Activated B cell treated with CpG ODN at 0.5 μM for 24 hours (primary cell): Measurements from ENCODE around the gene ITGA2B. TPM values are rescaled to one million over a fixed set of nuclear protein-coding genes. Genes with fewer than 3 reads are reported as not detected.
"Not testable (repeated sequence)": the region's sequence is repeated elsewhere in the genome, so short reads cannot be mapped to it uniquely, and the experiment has no call there.

Experiments
- ATAC-seq: fragments of 200-7000 bp; cut with Tn5 transposase; one replicate; pipeline ENCODE4 v1.10.0; 2021; ENCODE audit warnings: low read depth, mild to moderate bottlenecking, moderate library complexity
- CTCF ChIA-PET: fragments of 350-600 bp; sonication (Branson Sonifier 250); formaldehyde crosslinking; loops from one replicate; lab custom pipeline; 2021; ENCODE audit warnings: antibody characterized with exemption; lab: Charles Lee
- POLR2A ChIA-PET: fragments of 350-600 bp; sonication (Branson Sonifier 250); formaldehyde crosslinking; loops from one replicate; lab custom pipeline; 2021; ENCODE audit warnings: antibody characterized with exemption; lab: Charles Lee
- DNase-seq: peaks from one replicate; pipeline ENCODE4 v3.0.0; 2022
- H3K27ac Mint-ChIP-seq: one replicate; pipeline ENCODE4 v1.8.0; 2020; ENCODE audit warnings: mixed read lengths
- H3K27me3 Mint-ChIP-seq: one replicate; pipeline ENCODE4 v1.8.0; 2021; ENCODE audit warnings: mixed read lengths
- H3K36me3 Mint-ChIP-seq: one replicate; pipeline ENCODE4 v1.8.0; 2021; ENCODE audit warnings: low read depth, mixed read lengths
- H3K4me1 Mint-ChIP-seq: one replicate; pipeline ENCODE4 v1.8.0; 2021; ENCODE audit warnings: mixed read lengths
- H3K4me3 Mint-ChIP-seq: one replicate; pipeline ENCODE4 v1.8.0; 2020; ENCODE audit warnings: mild to moderate bottlenecking, mixed read lengths
- H3K9me3 Mint-ChIP-seq: one replicate; pipeline ENCODE4 v1.8.0; 2020; ENCODE audit warnings: mixed read lengths
- intact Hi-C: fragments of 100-400 bp; cut with micrococcal nuclease; formaldehyde crosslinking; loops from one replicate; pipeline ENCODE4 v1.15.1; 2024
- total RNA-seq: library from RNA; stranded (reverse); gene quantifications from 2 replicates; pipeline ENCODE4 v1.2.3, GENCODE V29; 2022
- TF ChIP-seq, protein P1 (sequence below): fragments of 200-600 bp; IDR thresholded peaks from one replicate; pipeline ENCODE4 v1.8.0; 2022; ENCODE audit warnings: antibody characterized with exemption, mild to moderate bottlenecking

Gene ITGA2B
- total RNA-seq, 1 donor from 2014 or later, result not detected

DNA sequence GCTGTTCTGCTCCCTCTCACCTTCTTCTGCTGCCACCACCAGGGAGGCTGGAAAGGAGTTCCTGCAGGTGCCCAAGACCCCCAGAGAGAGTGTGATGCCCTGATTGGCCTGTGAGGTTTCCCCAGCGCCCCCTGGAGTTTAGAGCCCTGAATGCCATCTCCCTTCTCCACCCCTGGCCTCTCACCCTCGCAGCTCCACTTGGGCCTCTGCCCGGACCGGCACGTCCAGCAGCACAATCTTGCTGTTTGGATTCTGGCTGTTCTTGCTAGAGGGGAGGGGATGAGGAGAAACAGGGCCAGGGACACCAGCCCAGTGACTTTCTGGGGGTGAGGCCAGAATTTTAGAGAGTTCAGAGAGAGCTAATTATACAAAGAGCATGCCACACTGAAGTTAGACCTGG is 13.3 kb downstream of the ITGA2B start:
- no peaks in the 10 kb centered on the region for H3K36me3 Mint-ChIP-seq
- no peaks in the 10 kb centered on the region for H3K4me1 Mint-ChIP-seq
- H3K27ac Mint-ChIP-seq, result no peak overlapping the region
- ATAC-seq (no peak), DNase-seq (no peak)
- CTCF ChIA-PET, result interaction anchor here (1.1 kb wide), 1 partner anchor 15 kb away, joined by 3 read pairs; no protein-coding TSS in a partner anchor
- POLR2A ChIA-PET, result no interaction called here
- peaks cover 30% of the 10 kb centered on the region for H3K27me3 Mint-ChIP-seq
- TF ChIP-seq, protein P1, sequence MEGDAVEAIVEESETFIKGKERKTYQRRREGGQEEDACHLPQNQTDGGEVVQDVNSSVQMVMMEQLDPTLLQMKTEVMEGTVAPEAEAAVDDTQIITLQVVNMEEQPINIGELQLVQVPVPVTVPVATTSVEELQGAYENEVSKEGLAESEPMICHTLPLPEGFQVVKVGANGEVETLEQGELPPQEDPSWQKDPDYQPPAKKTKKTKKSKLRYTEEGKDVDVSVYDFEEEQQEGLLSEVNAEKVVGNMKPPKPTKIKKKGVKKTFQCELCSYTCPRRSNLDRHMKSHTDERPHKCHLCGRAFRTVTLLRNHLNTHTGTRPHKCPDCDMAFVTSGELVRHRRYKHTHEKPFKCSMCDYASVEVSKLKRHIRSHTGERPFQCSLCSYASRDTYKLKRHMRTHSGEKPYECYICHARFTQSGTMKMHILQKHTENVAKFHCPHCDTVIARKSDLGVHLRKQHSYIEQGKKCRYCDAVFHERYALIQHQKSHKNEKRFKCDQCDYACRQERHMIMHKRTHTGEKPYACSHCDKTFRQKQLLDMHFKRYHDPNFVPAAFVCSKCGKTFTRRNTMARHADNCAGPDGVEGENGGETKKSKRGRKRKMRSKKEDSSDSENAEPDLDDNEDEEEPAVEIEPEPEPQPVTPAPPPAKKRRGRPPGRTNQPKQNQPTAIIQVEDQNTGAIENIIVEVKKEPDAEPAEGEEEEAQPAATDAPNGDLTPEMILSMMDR, result no peak
- no peaks in the 10 kb centered on the region for H3K9me3 Mint-ChIP-seq
- intact Hi-C loops, result no loop called here
- H3K4me3 Mint-ChIP-seq, result no peak overlapping the region

DNA sequence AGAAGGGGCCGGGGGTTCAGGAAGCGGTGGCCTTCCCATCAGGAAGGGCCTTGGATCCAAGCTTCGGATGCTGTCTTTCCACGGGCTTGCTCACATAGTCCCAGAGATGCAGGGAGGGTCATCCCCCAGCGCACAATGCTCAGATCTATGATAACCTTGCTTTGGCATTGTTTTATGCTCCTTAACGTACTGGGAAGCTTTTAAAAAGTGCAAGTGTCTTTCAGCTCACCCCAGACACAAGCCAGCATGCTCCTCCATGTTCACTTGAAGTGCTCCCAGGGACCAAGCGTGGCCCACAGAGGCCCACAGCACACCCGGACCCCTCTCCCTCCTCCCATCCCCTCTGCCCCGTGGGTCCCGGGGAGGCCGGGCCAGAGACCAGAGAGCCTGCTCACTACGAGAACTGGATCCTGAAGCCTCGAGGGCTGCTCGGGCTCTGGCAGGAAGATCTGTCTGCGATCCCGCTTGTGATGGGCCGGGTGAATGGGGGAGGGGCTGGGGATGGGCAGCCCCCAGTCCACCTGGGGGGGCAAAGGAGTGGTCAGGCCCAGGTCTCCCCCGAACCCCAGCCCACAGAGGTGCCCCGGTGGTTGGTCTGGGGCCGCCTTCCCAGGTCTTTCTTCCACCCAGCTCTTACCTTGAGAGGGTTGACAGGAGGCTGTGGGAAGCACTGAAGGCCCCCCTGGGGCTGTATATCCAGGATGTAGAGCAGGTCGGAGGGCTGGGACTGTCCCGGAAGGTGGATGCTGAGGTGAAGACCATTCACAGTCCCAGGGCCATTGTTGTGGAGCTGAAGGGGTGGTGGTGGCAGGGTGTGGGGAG is 14.0 kb downstream of the ITGA2B start:
- ChIA-PET CTCF (interaction anchor here (0.8 to 1.1 kb wide), 2 partner anchors 10 to 15 kb away, joined by 3 read pairs; no protein-coding TSS in a partner anchor), POLR2A (no interaction called here)
- TF ChIP-seq, protein P1, result no peak
- Mint-ChIP-seq H3K9me3 (no peaks in the 10 kb centered on the region), H3K27ac (no peak overlapping the region), H3K27me3 (peaks cover 27% of the 10 kb centered on the region), H3K36me3 (no peaks in the 10 kb centered on the region), H3K4me1 (no peaks in the 10 kb centered on the region), H3K4me3 (no peak overlapping the region)
- no peak for ATAC-seq
- DNase-seq, result no peak
- intact Hi-C loops, result no loop called here

DNA sequence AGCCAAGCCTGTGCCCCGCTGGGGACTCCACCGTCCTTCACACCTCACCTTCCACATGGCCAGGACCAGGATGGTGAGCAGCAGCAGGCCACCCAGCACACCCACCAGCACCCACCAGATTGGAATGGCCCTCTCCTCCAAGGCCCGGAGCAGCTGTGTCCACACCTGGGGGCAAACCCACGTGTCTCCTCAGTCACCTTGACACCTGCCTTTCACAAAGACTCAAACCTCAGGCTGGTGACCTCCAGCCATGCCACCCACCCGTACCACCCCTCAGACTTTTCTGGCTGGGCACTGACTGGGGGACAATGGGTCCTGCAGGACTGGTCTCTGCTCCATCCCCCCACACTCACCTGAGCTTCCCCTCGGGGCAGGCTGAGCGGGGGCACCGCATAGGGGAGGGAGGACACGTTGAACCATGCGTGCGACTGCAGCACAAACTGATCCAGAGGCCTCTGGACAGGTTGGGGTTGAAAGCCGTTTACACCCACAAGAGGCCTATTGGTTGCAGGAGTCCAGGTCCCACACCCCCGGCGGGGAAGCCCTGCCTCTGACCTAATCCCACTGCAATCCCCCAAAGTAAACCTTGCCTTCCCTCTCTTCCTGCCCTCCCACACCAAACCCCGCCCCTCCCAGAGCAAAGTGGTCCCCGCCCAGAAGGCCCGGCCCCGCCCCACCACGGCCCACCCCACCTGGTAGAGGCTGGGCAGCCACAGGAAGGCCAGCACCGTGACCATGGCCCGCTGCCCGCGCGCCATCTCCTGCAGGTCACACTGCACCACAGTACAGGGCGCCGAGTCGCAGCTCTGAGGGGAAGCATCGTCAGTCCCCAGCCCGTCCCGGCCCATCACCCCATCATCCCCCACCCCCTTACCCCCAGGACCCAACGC is 14.9 kb downstream of the ITGA2B start:
- peaks cover 3% of the 10 kb centered on the region for H3K4me1 Mint-ChIP-seq
- no peaks in the 10 kb centered on the region for H3K36me3 Mint-ChIP-seq
- no peaks in the 10 kb centered on the region for H3K9me3 Mint-ChIP-seq
- peaks cover 29% of the 10 kb centered on the region for H3K27me3 Mint-ChIP-seq
- CTCF ChIA-PET, result no interaction called here
- no peak for ATAC-seq
- H3K27ac Mint-ChIP-seq, result no peak overlapping the region
- TF ChIP-seq, protein P1, result no peak
- no peak overlapping the region for H3K4me3 Mint-ChIP-seq
- POLR2A ChIA-PET, result interaction anchor here (0.6 kb wide), 1 partner anchor 156 kb away, joined by 3 read pairs; no protein-coding TSS in a partner anchor
- intact Hi-C loops, result no loop called here
- no peak for DNase-seq

DNA sequence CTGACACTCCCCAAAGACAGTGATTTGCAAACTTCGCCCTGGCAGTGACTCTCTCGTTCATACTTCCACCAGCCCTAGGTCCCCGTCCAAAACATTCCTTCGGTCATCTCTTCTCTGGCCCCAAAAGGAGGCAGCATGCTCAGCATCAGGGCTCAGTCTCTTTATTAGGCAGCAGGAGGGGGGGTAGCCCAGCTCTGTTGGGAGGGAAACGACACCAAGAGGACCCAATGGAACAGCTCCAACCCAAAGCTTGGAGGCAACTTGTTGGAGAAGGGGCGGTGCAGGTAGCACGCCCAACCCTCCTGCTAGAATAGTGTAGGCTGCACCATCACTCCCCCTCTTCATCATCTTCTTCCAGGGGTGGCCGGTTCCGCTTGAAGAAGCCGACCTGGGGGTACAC is 17.4 kb downstream of the ITGA2B start:
- H3K4me3 Mint-ChIP-seq, result no peak overlapping the region
- peaks cover 3% of the 10 kb centered on the region for H3K4me1 Mint-ChIP-seq
- H3K27me3 Mint-ChIP-seq, result peaks cover 40% of the 10 kb centered on the region
- H3K27ac Mint-ChIP-seq, result no peak overlapping the region
- TF ChIP-seq, protein P1, result no peak
- intact Hi-C loops, result no loop called here
- H3K9me3 Mint-ChIP-seq, result no peaks in the 10 kb centered on the region
- ATAC-seq, result no peak
- ChIA-PET CTCF (no interaction called here), POLR2A (no interaction called here)
- DNase-seq, result no peak
- H3K36me3 Mint-ChIP-seq, result no peaks in the 10 kb centered on the region

DNA sequence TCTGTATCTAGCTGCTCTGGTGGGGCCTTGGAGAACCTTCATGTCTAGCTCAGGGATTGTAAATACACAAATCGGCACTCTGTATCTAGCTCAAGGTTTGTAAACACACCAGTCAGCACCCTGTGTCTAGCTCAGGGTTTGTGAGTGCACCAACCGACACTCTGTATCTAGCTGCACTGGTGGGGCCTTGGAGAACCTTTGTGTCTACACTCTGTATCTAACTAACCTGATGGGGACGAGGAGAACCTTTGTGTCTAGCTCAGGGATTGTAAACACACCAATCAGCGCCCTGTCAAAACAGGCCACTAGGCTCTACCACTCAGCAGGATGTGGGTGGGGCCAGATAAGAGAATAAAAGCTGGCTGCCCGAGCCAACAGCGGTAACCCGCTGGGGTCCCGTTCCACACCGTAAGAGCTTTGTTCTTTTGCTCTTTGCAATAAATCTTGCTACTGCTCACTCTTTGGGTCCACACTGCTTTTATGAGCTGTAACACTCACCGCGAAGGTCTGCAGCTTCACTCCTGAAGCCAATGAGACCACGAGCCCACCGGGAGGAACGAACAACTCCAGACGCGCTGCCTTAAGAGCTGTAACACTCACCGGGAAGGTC is 19.9 kb downstream of the ITGA2B start:
- not testable (repeated sequence) for H3K4me1 Mint-ChIP-seq

DNA sequence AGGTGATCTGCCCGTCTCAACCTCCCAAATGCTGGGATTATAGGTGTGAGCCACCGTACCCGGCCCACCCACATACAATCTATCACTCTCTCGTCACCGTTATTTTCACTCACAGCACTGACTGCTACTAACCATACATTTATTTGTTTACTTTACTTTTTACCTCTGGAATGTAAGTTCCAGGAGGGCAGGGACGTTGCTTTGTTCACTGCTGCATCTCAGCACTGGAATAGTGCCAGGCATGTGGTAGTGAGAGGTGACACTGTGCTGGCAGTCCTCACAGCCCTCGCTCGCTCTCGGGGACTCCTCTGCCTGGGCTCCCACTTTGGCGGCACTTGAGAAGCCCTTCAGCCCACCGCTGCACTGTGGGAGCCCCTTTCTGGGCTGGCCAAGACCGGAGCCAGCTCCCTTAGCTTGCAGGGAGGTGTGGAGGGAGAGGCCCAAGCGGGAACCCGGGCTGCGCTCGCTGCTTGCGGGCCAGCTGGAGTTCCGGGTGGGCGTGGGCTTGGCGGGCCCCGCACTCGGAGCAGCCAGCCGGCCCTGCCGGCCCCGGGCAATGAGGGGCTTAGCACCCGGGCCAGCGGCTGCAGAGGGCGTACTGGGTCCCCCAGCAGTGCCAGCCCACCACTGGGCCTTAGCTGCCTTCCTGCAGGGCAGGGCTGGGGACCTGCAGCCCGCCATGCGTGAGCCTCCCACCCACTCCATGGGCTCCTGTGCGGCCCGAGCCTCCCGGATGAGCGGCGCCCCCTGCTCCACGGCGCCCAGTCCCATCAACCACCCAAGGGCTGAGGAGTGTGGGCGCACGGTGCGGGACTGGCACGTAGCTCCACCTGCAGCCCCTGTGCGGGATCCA is 20.8 kb downstream of the ITGA2B start:
- intact Hi-C loops, H3K36me3 Mint-ChIP-seq, ATAC-seq, H3K4me3 Mint-ChIP-seq, H3K4me1 Mint-ChIP-seq, H3K27ac Mint-ChIP-seq, DNase-seq, POLR2A ChIA-PET, H3K9me3 Mint-ChIP-seq: not testable (repeated sequence)
- CTCF ChIA-PET, result interaction anchor here (1.0 kb wide), 1 partner anchor 14 kb away, joined by 3 read pairs; no protein-coding TSS in a partner anchor
- H3K27me3 Mint-ChIP-seq, result peaks cover 34% of the 10 kb centered on the region

More for the DNA sequence above, 19.9 kb downstream of the ITGA2B start:
- ATAC-seq, H3K9me3 Mint-ChIP-seq, DNase-seq, intact Hi-C loops, H3K36me3 Mint-ChIP-seq, H3K27ac Mint-ChIP-seq, CTCF ChIA-PET: not testable (repeated sequence)
- peak overlapping the region; percentile 66 for H3K4me3 Mint-ChIP-seq
- peaks cover 39% of the 10 kb centered on the region for H3K27me3 Mint-ChIP-seq
- POLR2A ChIA-PET, result interaction anchor here (1.1 kb wide), 1 partner anchor 148 kb away, joined by 4 read pairs; no protein-coding TSS in a partner anchor
